HG03103 (cell line): ENCODE measurements around the gene TIMM29.
"Not testable (repeated sequence)": the region's sequence is repeated elsewhere in the genome, so short reads cannot be mapped to it uniquely, and the experiment has no call there.

ENCODE experiments used
- ATAC-seq: cut with Tn5 transposase; IDR thresholded peaks from one replicate; pipeline ENCODE4 v1.9.1; 2021; ENCODE audit warnings: low read depth; ENCODE audit not compliant: unreplicated experiment

TIMM29 gene

DNA sequence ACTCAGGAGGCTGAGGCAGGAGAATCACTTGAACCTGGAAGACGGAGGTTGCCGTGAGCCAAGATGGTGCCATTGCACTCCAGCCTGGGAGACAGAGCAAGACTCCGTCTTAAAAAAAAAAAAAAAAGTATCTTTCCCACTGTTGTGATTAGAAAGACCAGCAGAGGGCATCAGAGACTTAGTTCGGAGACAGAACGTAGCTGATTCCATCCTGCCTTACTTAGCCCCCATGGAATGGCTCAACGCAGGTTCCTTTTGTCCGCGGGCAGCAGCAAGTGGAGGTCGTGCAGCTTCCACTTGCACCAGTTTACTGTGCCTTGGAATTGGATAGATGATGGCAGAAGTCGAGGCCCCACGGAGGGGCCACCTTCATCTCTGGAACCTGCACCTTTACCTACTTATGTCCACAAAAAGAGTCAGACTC is 8.1 kb downstream of the TIMM29 start:
- no peak for ATAC-seq

DNA sequence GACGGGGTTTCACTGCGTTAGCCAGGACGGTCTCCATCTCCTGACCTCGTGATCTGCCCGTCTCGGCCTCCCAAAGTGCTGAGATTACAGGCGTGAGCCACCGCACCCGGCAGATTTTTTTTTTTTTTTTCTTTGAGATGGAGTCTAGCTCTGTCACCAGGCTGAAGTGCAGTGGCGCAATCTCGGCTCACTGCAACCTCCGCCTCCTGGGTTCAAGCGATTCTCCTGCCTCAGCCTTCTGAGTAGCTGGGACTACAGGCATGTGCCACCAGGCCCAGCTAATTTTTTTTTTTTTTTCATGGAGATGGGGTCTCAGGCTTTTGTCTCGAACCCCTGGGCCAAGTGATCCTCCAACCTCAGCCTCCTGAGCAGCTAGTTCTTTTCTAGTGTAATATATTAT is 13.0 kb downstream of the TIMM29 start:
- ATAC-seq: not testable (repeated sequence)

DNA sequence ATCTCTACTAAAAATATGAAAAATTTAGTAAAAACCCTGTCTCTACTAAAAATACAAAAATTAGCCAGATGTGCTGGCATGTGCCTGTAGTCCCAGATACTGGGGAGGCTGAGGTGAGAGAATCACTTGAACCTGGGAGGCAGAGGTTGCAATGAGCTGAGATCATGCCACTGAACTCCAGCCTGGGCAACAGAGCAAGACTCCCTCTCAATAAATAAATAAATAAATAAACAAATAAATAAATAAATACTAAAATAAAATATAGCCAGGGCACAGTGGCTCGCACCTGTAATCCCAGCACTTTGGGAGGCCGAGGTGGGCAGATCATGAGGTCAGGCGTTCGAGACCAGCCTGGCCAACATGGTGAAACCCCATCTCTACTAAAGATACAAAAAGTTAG is 14.8 kb downstream of the TIMM29 start:
- not testable (repeated sequence) for ATAC-seq

DNA sequence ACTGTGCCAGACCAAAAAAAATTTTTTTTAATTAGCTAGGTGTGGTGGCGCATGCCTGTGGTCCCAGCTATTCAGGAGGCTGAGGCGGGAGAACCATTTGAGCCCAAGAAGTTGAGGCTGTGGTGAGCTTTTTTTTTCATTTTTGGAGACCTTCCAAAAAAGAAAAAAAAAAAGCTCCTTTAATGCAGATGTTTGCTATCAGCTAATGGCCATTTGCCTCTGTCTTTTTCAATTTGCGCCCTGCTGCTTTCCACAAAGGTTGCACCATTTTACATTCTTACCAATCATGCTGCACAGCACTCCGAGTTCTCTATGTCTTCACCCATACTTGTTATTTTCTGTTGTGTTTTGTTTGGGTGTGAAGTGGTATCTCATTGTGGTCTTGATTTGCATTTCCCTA is 16.7 kb downstream of the TIMM29 start:
- no peak for ATAC-seq

- no peak for ATAC-seq
Measured at GRCh38 chr19:10946958-10947657, 18.5 kb downstream of the TIMM29 start.

- ATAC-seq: no peak
Measured at GRCh38 chr19:10952809-10953208, 24.2 kb downstream of the TIMM29 start.

DNA sequence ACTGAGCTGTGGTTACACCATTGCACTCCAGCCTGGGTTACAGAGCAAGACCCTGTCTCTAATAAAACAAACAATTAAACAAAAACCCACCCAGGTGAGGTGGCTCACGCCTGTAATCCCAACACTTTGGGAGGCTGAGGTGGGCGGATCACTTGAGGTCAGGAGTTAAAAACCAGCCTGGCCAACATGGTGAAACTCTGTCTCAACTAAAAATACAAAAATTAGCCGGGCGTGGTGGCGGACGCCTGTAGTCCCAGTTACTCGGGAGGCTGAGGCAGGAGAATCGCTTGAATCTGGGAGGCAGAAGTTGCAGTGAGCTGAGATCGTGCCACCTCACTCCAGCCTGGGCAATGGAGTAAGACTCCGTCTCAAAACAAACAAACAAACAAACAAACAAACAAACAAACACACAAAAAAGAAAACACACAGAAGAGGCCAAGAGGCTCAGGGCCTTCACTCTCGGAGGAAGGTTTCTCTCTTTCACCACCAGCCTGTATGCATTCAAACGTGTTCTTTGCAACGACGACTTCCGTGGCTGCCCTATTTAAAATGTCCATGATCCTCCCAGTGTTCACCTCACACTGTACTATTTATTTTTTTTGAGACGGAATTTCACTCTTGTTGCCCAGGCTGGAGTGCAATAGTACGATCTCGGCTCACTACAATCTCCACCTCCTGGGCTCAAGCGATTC is 30.8 kb downstream of the TIMM29 start:
- not testable (repeated sequence) for ATAC-seq

DNA sequence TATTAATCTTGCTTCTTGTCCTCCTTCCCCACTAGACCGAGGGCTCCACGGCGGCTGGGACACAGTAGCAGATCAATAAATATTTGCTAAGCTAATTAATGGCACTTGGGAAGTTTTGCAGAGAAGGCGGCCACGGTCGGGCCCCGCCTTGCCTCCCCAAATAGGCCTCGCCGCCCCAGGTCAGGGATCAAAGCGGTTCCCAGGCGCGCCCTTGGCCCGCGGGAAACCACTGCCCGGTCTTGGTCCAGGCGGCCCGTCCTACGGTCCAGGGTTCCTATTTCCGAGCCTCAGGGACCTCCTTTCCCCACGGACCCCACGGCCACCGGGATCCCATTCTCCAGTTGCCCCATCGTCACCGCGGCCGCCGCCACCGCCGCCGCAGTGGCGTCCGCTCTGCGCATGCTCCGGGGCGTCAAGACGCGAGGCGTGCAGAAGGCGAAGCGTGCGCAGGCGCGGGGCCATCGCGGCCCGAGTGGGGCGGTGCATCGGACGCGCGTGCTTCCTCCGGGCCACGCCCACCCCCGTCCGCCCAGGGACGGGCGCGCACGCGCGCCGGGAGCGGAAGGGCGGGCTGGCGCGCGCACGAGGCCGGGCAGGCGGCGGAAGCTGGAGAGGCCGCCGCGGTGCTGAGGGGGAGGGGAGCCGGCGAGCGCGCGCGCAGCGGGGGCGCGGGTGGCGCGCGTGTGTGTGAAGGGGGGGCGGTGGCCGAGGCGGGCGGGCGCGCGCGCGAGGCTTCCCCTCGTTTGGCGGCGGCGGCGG is 31.9 kb downstream of the TIMM29 start, which contains the start of gene SMARCA4:
SMARCA4 (plus strand) TSS at position 717 of the 759 bp plus-strand sequence. CDS start 23,122 bp downstream, outside the sequence.
- ATAC-seq: peak; percentile 69

DNA sequence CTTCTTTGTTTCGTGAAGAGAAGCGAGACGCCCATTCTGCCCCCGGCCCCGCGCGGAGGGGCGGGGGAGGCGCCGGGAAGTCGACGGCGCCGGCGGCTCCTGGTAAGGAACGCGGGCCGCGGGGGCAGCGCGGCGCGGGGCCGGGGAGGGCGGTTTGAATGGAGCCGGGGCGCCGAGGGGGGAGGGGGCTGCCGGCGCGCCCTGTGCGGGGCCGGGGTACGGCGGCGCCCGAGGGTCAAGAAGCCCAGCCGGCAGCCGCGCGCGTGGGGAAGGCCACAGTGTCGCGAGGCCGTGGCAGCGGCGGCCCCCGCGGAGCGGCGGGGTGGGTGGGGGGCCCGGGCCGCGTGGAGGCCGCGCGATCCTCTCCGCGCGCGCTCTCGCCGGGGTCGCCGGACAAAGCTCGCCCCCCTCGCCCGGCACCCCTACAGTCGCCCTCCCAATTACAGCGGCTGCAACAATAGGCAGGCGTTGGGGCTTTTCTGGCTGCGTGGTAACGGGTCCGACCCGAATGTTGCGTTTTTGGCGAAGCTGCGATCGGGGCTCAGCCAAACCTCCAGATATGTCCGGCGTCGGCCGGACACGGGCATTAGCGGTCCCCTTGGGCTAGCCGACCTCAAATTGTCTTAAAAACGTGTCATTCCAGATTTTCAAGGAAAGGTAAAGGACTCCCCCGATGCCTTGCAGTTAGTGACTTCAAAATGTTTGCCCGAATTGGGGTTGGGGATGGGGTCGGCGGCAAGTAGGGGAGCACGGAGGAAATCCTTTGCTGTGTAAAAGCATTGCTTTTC is 32.7 kb downstream of the TIMM29 start:
- ATAC-seq: peak; percentile 22

- no peak for ATAC-seq
Measured at GRCh38 chr19:10962863-10963262, 34.3 kb downstream of the TIMM29 start.

DNA sequence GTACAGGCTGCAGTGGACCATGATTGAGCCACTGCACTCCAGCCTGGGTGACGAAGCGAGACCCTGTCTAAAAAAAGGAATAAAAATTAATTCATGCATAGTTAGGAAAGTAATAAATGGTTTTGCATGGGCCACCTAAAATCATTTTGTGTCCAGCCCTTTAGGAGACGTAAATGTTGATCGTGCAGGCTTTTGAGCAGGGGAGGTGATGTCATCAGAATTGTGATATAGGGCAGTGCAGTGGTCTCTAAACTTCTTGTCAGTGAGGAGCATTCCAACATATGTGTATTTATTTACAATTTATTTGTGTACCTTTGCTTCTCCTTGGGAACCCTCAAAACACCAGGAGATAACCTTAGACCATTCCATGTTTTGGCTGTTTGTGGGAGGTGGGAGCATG is 35.3 kb downstream of the TIMM29 start:
- no peak for ATAC-seq

DNA sequence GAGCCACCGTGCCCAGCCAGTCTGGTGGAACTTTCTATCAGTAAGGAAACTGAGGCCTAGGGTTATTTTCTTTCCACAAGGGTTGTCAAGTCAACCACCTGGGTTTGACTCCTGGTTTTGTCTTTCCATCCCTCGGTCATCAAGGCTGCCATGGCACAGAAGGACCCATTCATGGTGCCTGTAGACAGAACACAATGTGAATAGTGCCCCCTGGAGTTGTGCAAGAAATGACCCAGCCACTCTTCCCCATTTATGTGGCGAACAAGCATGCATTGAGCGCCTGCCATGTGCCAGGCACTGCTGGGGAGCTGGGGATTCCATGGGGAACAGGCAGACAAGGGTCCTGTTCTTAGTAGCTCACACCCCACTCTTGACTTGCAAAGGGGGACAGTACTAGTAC is 36.3 kb downstream of the TIMM29 start:
- ATAC-seq: no peak

GRCh38 chr19:10965398-10965797 is 36.8 kb downstream of the TIMM29 start:
- no peak for ATAC-seq

- ATAC-seq: no peak
Measured at GRCh38 chr19:10966809-10967208, 38.2 kb downstream of the TIMM29 start.

DNA sequence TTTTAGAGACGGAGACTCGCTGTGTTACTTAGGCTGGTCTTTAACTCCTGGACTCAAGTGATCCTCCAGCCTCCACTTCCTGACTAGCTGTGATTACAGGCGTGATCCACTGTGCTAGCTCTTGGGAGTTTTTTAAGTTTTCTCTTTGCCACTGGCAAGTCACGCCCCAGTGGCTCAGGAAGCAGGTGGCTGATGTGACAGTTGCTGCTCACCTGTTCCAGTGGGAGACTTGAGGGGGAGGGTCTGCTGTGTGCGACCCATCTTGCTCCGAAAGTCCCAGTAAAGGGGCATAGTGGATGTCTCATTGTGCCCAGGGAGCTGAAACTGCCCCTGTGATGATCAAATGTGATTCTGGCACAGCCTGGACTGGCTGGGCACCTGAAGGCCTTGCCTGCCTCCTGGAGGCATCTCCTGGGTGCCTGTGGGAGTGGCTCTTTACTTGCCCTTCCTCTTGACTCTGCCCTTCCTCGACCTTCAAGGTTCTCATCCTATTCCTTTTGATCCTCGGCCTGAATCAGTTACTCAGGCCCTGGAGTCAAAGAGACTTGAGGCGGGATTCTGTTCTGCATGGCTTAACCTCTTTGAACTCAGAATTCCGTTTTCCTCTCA is 40.0 kb downstream of the TIMM29 start:
- ATAC-seq: no peak

- ATAC-seq: no peak
Measured at GRCh38 chr19:10971107-10971726, 42.6 kb downstream of the TIMM29 start.

GRCh38 chr19:10975374-10976130 is 46.9 kb downstream of the TIMM29 start:
- no peak for ATAC-seq

DNA sequence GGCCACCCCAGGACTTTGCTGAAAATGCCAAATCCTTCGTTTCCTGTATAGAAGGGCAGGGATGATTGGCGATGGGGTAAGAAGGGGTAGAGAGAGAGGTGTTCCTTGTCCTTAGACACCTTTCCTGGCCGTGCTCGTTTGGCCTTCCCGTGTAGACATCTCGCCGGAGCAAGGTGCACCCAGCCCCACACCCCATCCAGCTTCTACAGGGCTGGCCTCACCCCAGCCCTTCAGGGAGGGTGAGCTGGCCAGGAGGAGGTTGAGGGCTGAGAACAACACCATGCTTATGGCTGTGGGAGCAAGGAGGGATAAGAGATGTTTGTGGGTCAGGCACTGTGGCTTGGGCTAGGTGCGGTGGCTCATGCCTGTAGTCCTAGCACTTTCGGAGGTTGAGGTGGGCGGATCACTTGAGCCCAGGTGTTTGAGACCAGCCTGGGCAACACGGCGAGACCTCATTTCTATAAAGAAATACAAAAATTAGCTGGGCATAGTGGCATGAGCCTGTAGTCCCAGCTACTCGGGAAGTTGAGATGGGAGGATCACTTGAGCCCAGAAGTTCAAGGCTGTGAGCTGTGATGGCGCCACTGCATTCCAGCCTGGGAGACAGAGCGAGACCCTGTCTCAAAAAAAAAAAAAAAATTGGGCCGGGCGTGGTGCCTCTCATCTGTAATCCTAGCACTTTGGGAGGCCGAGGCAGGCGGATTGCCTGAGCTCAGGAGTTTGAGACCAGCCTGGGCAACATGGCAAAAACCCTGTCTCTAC is 47.7 kb downstream of the TIMM29 start:
- ATAC-seq: no peak
